Tibial artery (tissue), 4 donors: ENCODE measurements around the gene MAN1C1.

Experiments used
- DNase-seq, 2 donors: peaks; one replicate each; pipeline ENCODE4 v3.0.0-alpha.2; 2019
- H3K27ac ChIP-seq, 2 donors: fragments of 200-600 bp; sonication (generic) in 1 of 2; 1 replicate in 1 of 2; 2 replicates in 1 of 2; pipeline ENCODE4 v1.5.1; 2018 to 2019; ENCODE audit warnings: mild to moderate bottlenecking in 1 of 2
- H3K27me3 ChIP-seq, 2 donors: fragments of 200-600 bp; sonication (generic) in 1 of 2; one replicate each; pipeline versions ENCODE4 v1.5.1 to v1.6.0; 2016 to 2019
- H3K36me3 ChIP-seq, 3 donors: fragments of 200-600 bp; sonication (generic) in 2 of 3; one replicate each; pipeline ENCODE4 v1.5.1; 2016 to 2019; ENCODE audit warnings: mild to moderate bottlenecking in 2 of 3
- H3K4me1 ChIP-seq, 4 donors: fragments of 200-600 bp; sonication (generic) in 2 of 4; 1 replicate in 3 of 4; 2 replicates in 1 of 4; pipeline ENCODE4 v1.5.1; 2016 to 2019
- H3K4me3 ChIP-seq, 2 donors: fragments of 200-600 bp; sonication (generic) in 1 of 2; 1 replicate in 1 of 2; 2 replicates in 1 of 2; pipeline ENCODE4 v1.5.1; 2018 to 2019; ENCODE audit warnings: mild to moderate bottlenecking in 2 of 2
- H3K9me3 ChIP-seq, 3 donors: fragments of 200-600 bp; sonication (generic) in 1 of 3; one replicate each; pipeline ENCODE4 v1.5.1; 2016 to 2019
- CTCF ChIP-seq, 2 experiments: fragments of 200-600 bp in 1 of 2; fragments of 450-650 bp in 1 of 2; IDR thresholded peaks; one replicate each; pipeline ENCODE4 v1.5.1; 2017 to 2019; ENCODE audit warnings: antibody characterized with exemption in 2 of 2, mild to moderate bottlenecking in 1 of 2, moderate library complexity in 1 of 2
- intact Hi-C: fragments of 100-400 bp; cut with DNase I; formaldehyde crosslinking; loops from one replicate; pipeline ENCODE4 v1.15.0; 2023; ENCODE audit warnings: low total_unique reads

MAN1C1 gene

GRCh38 chr1:25579292-25580252 is 37.0 kb upstream of the MAN1C1 start:
- H3K27me3 ChIP-seq: no peaks in the 10 kb centered on the region
- no peak for TF ChIP-seq CTCF (IDR thresholded peaks at IDR 0.05)
- H3K4me1 ChIP-seq: peaks cover 0 to 2% (median 0%) of the 10 kb centered on the region in 4 donors
- DNase-seq: no peak
- intact Hi-C loops: no loop called here
- H3K27ac ChIP-seq: no peak overlapping the region
- no peak overlapping the region for H3K4me3 ChIP-seq
- no peaks in the 10 kb centered on the region for H3K36me3 ChIP-seq
- no peaks in the 10 kb centered on the region for H3K9me3 ChIP-seq

GRCh38 chr1:25580927-25581326 is 35.7 kb upstream of the MAN1C1 start:
- Histone ChIP-seq H3K27me3 (no peaks in the 10 kb centered on the region), H3K9me3 (no peaks in the 10 kb centered on the region), H3K36me3 (no peaks in the 10 kb centered on the region), H3K27ac (no peak overlapping the region), H3K4me1 (peaks cover 0 to 2% (median 0%) of the 10 kb centered on the region in 4 donors), H3K4me3 (no peak overlapping the region)
- intact Hi-C loops: no loop called here
- no peak for TF ChIP-seq CTCF (IDR thresholded peaks at IDR 0.05)
- DNase-seq: no peak

GRCh38 chr1:25581764-25582163 is 34.8 kb upstream of the MAN1C1 start:
- Histone ChIP-seq H3K4me3 (no peak overlapping the region), H3K9me3 (no peaks in the 10 kb centered on the region), H3K27me3 (no peaks in the 10 kb centered on the region), H3K36me3 (no peaks in the 10 kb centered on the region), H3K4me1 (peaks cover 0 to 2% (median 0%) of the 10 kb centered on the region in 4 donors), H3K27ac (no peak overlapping the region)
- TF ChIP-seq CTCF (IDR thresholded peaks at IDR 0.05): no peak
- intact Hi-C loops: no loop called here
- no peak for DNase-seq

GRCh38 chr1:25583519-25584370 is 32.8 kb upstream of the MAN1C1 start:
- intact Hi-C loops: no loop called here
- no peaks in the 10 kb centered on the region for H3K27me3 ChIP-seq
- no peak for DNase-seq
- H3K9me3 ChIP-seq: no peaks in the 10 kb centered on the region
- peaks cover 0 to 2% (median 1%) of the 10 kb centered on the region in 4 donors for H3K4me1 ChIP-seq
- H3K36me3 ChIP-seq: no peaks in the 10 kb centered on the region
- no peak overlapping the region for H3K27ac ChIP-seq
- TF ChIP-seq CTCF (IDR thresholded peaks at IDR 0.05): no peak
- no peak overlapping the region for H3K4me3 ChIP-seq

GRCh38 chr1:25586181-25586588 is 30.4 kb upstream of the MAN1C1 start:
- no peak for DNase-seq
- Histone ChIP-seq H3K9me3 (no peaks in the 10 kb centered on the region), H3K27ac (no peak overlapping the region), H3K4me1 (peaks cover 7 to 27% (median 17%) of the 10 kb centered on the region in 4 donors), H3K27me3 (no peaks in the 10 kb centered on the region), H3K4me3 (no peak overlapping the region), H3K36me3 (no peaks in the 10 kb centered on the region)
- intact Hi-C loops: no loop called here
- no peak for TF ChIP-seq CTCF (IDR thresholded peaks at IDR 0.05)
